PFSK-1 (cell line): ENCODE data around the gene BABAM1.

Experiments used
- FOXP2 ChIP-seq: optimal IDR thresholded peaks from 2 replicates; pipeline ENCODE3; 2011; ENCODE audit warnings: borderline replicate concordance, control low read depth, inconsistent platforms; ENCODE audit not compliant: insufficient read depth; ENCODE audit errors: extremely low read length, extremely low read depth
- POLR2AphosphoS5 ChIP-seq: IDR thresholded peaks from 2 replicates; pipeline ENCODE4 v1.6.1; 2012; ENCODE audit warnings: low read depth, mild to moderate bottlenecking, control low read depth, low read length, moderate library complexity
- SIN3A ChIP-seq: IDR thresholded peaks from 2 replicates; pipeline ENCODE4 v1.6.1; 2012; ENCODE audit warnings: mild to moderate bottlenecking, low read length, moderate library complexity, borderline replicate concordance; ENCODE audit not compliant: insufficient read depth
- TAF1 ChIP-seq: IDR thresholded peaks from 2 replicates; pipeline ENCODE4 v1.6.1; 2012; ENCODE audit warnings: low read length, control low read depth, borderline replicate concordance; ENCODE audit not compliant: insufficient read depth
- TF ChIP-seq, protein P1 (sequence below), 2 experiments: IDR thresholded peaks; 2 replicates each; pipeline versions ENCODE4 v1.6.1 to v1.8.0; 2011 to 2012; ENCODE audit warnings: low read depth in 2 of 2, low read length in 2 of 2, control low read depth in 1 of 2, inconsistent platforms in 1 of 2, mild to moderate bottlenecking in 1 of 2, moderate library complexity in 1 of 2; ENCODE audit not compliant: insufficient read depth in 1 of 2

BABAM1 gene

DNA sequence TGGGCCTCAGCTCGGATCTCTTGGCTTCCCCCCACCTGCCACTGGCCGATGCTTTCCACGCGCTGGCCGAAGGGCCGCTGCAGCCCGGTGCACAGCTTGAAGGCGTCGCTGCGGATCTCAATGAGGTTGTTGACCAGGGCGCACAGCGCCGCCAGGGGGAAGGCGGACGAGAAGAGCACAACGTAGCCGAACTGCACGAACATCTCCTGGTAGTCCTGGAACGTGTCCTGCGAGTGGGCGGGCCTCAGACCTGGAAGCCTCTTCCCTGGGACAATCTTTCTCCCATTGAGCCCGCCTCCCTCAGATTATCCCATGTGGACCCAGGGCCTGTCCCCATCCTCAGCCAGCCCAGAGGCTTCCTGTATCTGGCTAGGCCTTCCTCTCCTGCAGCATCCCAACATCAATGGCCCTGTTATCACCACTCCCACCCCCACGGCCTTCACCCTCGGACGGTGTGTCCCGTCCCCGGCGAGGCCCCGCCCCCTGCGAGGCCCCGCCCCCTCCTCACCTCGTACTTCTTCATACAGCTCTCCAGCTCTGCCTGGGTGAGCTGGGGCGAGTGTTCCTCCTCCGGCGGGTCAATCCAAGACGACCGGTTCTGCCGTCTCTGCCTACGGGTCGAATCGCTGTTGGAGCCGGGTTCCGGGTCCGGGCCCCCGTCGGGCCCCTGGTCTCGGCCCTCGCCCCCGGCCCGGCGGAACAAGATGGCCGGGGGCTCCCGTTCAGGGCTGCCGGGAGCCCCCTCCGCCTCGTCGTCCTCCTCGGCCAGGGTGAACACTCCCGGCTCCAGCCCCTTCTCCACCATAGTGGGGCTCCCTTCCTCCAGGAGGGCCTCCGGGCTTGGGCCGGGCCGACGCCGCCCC, 60.6 kb downstream of the BABAM1 start:
- TF ChIP-seq TAF1, result no peak
- TF ChIP-seq, protein P1, sequence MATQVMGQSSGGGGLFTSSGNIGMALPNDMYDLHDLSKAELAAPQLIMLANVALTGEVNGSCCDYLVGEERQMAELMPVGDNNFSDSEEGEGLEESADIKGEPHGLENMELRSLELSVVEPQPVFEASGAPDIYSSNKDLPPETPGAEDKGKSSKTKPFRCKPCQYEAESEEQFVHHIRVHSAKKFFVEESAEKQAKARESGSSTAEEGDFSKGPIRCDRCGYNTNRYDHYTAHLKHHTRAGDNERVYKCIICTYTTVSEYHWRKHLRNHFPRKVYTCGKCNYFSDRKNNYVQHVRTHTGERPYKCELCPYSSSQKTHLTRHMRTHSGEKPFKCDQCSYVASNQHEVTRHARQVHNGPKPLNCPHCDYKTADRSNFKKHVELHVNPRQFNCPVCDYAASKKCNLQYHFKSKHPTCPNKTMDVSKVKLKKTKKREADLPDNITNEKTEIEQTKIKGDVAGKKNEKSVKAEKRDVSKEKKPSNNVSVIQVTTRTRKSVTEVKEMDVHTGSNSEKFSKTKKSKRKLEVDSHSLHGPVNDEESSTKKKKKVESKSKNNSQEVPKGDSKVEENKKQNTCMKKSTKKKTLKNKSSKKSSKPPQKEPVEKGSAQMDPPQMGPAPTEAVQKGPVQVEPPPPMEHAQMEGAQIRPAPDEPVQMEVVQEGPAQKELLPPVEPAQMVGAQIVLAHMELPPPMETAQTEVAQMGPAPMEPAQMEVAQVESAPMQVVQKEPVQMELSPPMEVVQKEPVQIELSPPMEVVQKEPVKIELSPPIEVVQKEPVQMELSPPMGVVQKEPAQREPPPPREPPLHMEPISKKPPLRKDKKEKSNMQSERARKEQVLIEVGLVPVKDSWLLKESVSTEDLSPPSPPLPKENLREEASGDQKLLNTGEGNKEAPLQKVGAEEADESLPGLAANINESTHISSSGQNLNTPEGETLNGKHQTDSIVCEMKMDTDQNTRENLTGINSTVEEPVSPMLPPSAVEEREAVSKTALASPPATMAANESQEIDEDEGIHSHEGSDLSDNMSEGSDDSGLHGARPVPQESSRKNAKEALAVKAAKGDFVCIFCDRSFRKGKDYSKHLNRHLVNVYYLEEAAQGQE (IDR thresholded peaks at IDR 0.05; ENCODE audit: insufficient read depth in 1 of 2, low read depth in 2 of 2, low read length in 2 of 2), result no peak
- TF ChIP-seq SIN3A, result no peak
- TF ChIP-seq FOXP2, result no peak
- TF ChIP-seq POLR2AphosphoS5, result no peak
